ENCODE results near the gene UBALD2.

DNA sequence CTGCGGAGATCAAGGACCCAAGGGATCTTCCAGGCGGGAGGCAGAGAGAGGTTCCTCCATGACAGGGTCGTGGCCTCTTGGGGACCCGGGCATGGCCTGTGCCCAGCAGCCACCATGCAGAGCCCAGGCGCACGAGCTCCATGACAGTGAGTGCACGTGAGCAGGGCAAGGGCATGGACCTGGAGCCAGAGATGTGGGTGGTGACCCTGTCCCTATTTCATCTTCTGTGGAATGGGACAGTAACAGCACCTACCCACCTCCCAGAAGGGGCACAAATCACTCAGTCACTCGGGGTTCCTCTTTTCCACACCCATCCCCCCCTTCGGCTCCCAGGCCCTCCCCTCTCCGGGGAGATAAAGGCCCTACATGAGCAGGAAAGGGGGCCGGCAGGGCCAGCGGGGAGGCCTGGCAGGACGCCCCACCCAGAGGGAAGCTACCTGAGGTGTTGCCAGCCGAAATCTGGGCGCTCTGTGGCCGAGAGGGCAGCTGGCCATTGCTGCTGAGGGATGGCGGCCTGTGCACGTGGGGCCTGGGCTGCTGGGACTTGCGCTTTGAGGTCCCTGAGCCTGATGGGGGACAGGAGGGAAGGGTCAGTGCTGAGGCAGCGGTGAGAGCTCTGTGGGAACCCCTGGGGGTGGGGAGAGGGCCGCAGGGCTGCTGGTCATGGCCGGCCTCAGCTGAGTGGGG lies 10.4 kb downstream of the UBALD2 start:
- TF ChIP-seq, protein P1, sequence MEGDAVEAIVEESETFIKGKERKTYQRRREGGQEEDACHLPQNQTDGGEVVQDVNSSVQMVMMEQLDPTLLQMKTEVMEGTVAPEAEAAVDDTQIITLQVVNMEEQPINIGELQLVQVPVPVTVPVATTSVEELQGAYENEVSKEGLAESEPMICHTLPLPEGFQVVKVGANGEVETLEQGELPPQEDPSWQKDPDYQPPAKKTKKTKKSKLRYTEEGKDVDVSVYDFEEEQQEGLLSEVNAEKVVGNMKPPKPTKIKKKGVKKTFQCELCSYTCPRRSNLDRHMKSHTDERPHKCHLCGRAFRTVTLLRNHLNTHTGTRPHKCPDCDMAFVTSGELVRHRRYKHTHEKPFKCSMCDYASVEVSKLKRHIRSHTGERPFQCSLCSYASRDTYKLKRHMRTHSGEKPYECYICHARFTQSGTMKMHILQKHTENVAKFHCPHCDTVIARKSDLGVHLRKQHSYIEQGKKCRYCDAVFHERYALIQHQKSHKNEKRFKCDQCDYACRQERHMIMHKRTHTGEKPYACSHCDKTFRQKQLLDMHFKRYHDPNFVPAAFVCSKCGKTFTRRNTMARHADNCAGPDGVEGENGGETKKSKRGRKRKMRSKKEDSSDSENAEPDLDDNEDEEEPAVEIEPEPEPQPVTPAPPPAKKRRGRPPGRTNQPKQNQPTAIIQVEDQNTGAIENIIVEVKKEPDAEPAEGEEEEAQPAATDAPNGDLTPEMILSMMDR (IDR thresholded peaks at IDR 0.05) = no peak
- no peak for TF ChIP-seq POLR2A (IDR thresholded peaks at IDR 0.05)
- TF ChIP-seq POLR2AphosphoS5 (IDR thresholded peaks at IDR 0.05) = no peak
